Activated CD4-positive, alpha-beta memory T cell treated with anti-CD3 and anti-CD28 coated beads for 36 hours (primary cell): ENCODE results near the gene ATP5F1E. TPM values are rescaled to one million over a fixed set of nuclear protein-coding genes. Genes with fewer than 3 reads are reported as not detected.

Experiments used
- CTCF ChIA-PET: fragments of 350-600 bp; sonication (Branson Sonifier 250); formaldehyde crosslinking; loops from one replicate; lab custom pipeline; 2021; ENCODE audit warnings: antibody characterized with exemption, inconsistent platforms; lab: Charles Lee
- POLR2A ChIA-PET: fragments of 350-600 bp; sonication (Branson Sonifier 250); formaldehyde crosslinking; loops from one replicate; lab custom pipeline; 2021; ENCODE audit warnings: antibody characterized with exemption; lab: Charles Lee
- DNase-seq: peaks from one replicate; pipeline ENCODE4 v3.0.0-alpha.2; 2020
- H3K27ac Mint-ChIP-seq: one replicate; pipeline ENCODE4 v1.8.0; 2021; ENCODE audit warnings: mixed read lengths
- H3K27me3 Mint-ChIP-seq: one replicate; pipeline ENCODE4 v1.8.0; 2021; ENCODE audit warnings: mixed read lengths
- H3K36me3 Mint-ChIP-seq: one replicate; pipeline ENCODE4 v1.8.0; 2021; ENCODE audit warnings: mixed read lengths
- H3K4me1 Mint-ChIP-seq: one replicate; pipeline ENCODE4 v1.8.0; 2021; ENCODE audit warnings: low read depth, mixed read lengths
- H3K4me3 Mint-ChIP-seq: one replicate; pipeline ENCODE4 v1.8.0; 2021; ENCODE audit warnings: mild to moderate bottlenecking, mixed read lengths
- H3K9me3 Mint-ChIP-seq: one replicate; pipeline ENCODE4 v1.8.0; 2021; ENCODE audit warnings: mixed read lengths
- intact Hi-C: fragments of 100-400 bp; cut with micrococcal nuclease; formaldehyde crosslinking; loops from one replicate; pipeline ENCODE4 v1.15.1; 2023
- total RNA-seq, 2 experiments: library from RNA; stranded (reverse); gene quantifications; one replicate each; pipeline ENCODE4 v1.2.3, GENCODE V29; 2021

Gene ATP5F1E
- total RNA-seq, 2 experiments from 2014 or later, result 82.2 to 90.4 TPM

- intact Hi-C loops, result no loop called here
- no peaks in the 10 kb centered on the region for H3K4me1 Mint-ChIP-seq
- no peaks in the 10 kb centered on the region for H3K27me3 Mint-ChIP-seq
- no peaks in the 10 kb centered on the region for H3K36me3 Mint-ChIP-seq
- no peaks in the 10 kb centered on the region for H3K9me3 Mint-ChIP-seq
- ChIA-PET POLR2A (no interaction called here), CTCF (interaction anchor here (1.2 to 1.9 kb wide), 3 partner anchors 9 to 144 kb away, joined by 3 to 8 read pairs (median 4); no protein-coding TSS in a partner anchor)
- H3K4me3 Mint-ChIP-seq, result no peak overlapping the region
- no peak overlapping the region for H3K27ac Mint-ChIP-seq
- DNase-seq, result no peak
Measured at GRCh38 chr20:59063358-59064213, 31.5 kb upstream of the ATP5F1E start.

GRCh38 chr20:59062081-59062480 is 29.9 kb upstream of the ATP5F1E start:
- Mint-ChIP-seq H3K27ac (no peak overlapping the region), H3K36me3 (no peaks in the 10 kb centered on the region), H3K4me3 (no peak overlapping the region), H3K27me3 (no peaks in the 10 kb centered on the region), H3K9me3 (no peaks in the 10 kb centered on the region), H3K4me1 (no peaks in the 10 kb centered on the region)
- intact Hi-C loops, result no loop called here
- CTCF ChIA-PET, result no interaction called here
- POLR2A ChIA-PET, result no interaction called here
- no peak for DNase-seq

DNA sequence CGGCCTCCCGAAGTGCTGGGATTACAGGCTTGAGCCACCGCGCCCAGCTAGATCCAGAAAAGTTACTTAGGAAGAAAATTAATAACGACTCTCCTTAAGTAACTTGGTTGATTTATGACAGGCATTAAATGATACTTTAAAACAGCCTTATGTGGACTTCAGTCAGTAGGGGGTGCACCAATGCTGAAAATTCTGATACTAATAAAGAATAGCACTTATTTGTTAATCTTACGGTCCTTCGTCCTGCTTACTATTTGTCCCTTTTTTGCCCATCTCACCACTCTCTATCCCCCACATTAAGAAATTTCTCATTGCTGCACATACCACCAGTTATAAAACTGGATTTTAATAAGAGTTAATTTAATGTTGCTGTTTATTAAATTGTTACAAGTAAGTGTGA is 23.2 kb upstream of the ATP5F1E start:
- no peaks in the 10 kb centered on the region for H3K36me3 Mint-ChIP-seq
- CTCF ChIA-PET, result interaction anchor here (1.0 to 2.2 kb wide), 5 partner anchors 29 to 155 kb away, joined by 3 to 10 read pairs (median 3); no protein-coding TSS in a partner anchor
- intact Hi-C loops, result no loop called here
- H3K4me3 Mint-ChIP-seq, result no peak overlapping the region
- H3K27ac Mint-ChIP-seq, result no peak overlapping the region
- POLR2A ChIA-PET, result no interaction called here
- peaks cover 1% of the 10 kb centered on the region for H3K27me3 Mint-ChIP-seq
- H3K4me1 Mint-ChIP-seq, result no peaks in the 10 kb centered on the region
- no peaks in the 10 kb centered on the region for H3K9me3 Mint-ChIP-seq
- no peak for DNase-seq

DNA sequence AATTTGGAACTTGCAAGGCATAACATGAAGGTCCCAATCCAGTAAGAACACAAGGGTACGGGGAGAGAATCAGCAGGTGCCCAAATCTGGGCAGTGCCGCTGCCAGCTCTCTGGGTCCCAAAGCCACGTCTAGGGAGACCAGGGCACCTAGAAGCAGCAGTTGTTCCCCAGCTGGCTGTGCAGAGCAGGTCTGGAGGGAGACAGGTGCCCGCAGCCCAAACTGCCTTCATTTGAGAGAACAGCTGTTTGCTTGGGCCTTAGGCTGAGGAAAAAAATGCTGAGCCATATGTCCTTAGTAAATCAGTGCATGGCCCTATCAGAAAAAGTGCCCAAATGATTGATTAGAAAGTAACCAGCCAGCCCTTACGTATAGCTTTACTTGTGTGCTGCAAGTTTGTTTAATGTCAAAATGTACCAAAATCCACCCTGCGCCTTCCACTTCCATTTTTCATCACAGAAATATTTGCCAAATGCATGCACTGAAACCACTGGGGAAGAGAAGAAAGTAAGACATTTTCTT is 19.6 kb upstream of the ATP5F1E start:
- ChIA-PET POLR2A (no interaction called here), CTCF (no interaction called here)
- Mint-ChIP-seq H3K27me3 (peaks cover 1% of the 10 kb centered on the region), H3K27ac (no peak overlapping the region), H3K4me1 (peaks cover 16% of the 10 kb centered on the region), H3K4me3 (no peak overlapping the region), H3K36me3 (no peaks in the 10 kb centered on the region), H3K9me3 (no peaks in the 10 kb centered on the region)
- intact Hi-C loops, result no loop called here
- DNase-seq, result no peak

GRCh38 chr20:59050437-59050836 is 18.3 kb upstream of the ATP5F1E start:
- Mint-ChIP-seq H3K4me3 (no peak overlapping the region), H3K27me3 (no peaks in the 10 kb centered on the region), H3K4me1 (peaks cover 19% of the 10 kb centered on the region), H3K27ac (no peak overlapping the region), H3K9me3 (no peaks in the 10 kb centered on the region), H3K36me3 (no peaks in the 10 kb centered on the region)
- POLR2A ChIA-PET, result no interaction called here
- intact Hi-C loops, result no loop called here
- CTCF ChIA-PET, result no interaction called here
- no peak for DNase-seq

GRCh38 chr20:59048681-59049030 is 16.5 kb upstream of the ATP5F1E start:
- intact Hi-C loops, result loop anchor here (1.0 to 2.0 kb wide), 2 partner anchors 16 to 26 kb away; partner anchors contain the start of gene ATP5F1E

GRCh38 chr20:59047938-59048680 is 16.0 kb upstream of the ATP5F1E start:
- intact Hi-C loops, result loop anchor here (1.0 to 2.0 kb wide), 2 partner anchors 15 to 26 kb away; partner anchors contain the start of gene ATP5F1E
- H3K4me1 Mint-ChIP-seq, result peaks cover 31% of the 10 kb centered on the region
- no peaks in the 10 kb centered on the region for H3K9me3 Mint-ChIP-seq

More at GRCh38 chr20:59048681-59049030, 16.5 kb upstream of the ATP5F1E start:
- Mint-ChIP-seq H3K36me3 (no peaks in the 10 kb centered on the region), H3K27me3 (no peaks in the 10 kb centered on the region), H3K9me3 (no peaks in the 10 kb centered on the region), H3K4me1 (peaks cover 26% of the 10 kb centered on the region), H3K27ac (no peak overlapping the region), H3K4me3 (no peak overlapping the region)
- no peak for DNase-seq
- ChIA-PET POLR2A (no interaction called here), CTCF (interaction anchor here (1.2 kb wide), 1 partner anchor 173 kb away, joined by 5 read pairs; no protein-coding TSS in a partner anchor)

DNA sequence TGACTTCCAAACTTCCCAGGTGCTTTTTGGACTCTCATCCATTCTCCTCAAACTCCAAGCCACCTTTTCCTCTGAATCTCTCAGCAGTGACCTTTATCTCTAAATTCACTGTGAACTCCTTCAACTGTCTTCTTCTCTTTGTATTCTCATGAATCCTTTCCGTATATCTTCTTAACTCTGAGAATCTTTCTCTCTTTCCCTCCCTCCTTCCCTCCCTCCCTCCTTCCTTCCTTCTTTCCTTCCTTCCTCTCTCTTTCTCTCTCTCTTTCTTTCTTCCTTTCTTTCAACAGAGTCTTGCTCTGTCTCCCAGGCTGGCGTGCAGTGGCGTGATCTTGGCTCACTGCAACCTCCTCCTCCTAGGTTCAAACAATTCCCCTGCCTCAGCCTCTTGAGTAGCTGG is 14.7 kb upstream of the ATP5F1E start:
- H3K4me1 Mint-ChIP-seq, result peaks cover 34% of the 10 kb centered on the region
- intact Hi-C loops, result no loop called here
- DNase-seq, result no peak
- H3K27ac Mint-ChIP-seq, result no peak overlapping the region
- H3K27me3 Mint-ChIP-seq, result no peaks in the 10 kb centered on the region
- ChIA-PET POLR2A (interaction anchor here (1.0 kb wide), 1 partner anchor 15 kb away, joined by 5 read pairs; the partner anchor contains the start of gene ATP5F1E), CTCF (interaction anchor here (1.0 to 1.1 kb wide), 2 partner anchors 21 to 41 kb away, joined by 3 read pairs; no protein-coding TSS in a partner anchor)
- no peaks in the 10 kb centered on the region for H3K36me3 Mint-ChIP-seq
- no peak overlapping the region for H3K4me3 Mint-ChIP-seq
- H3K9me3 Mint-ChIP-seq, result no peaks in the 10 kb centered on the region

More at GRCh38 chr20:59047938-59048680, 16.0 kb upstream of the ATP5F1E start:
- DNase-seq, result peak; percentile 68
- ChIA-PET POLR2A (no interaction called here), CTCF (no interaction called here)
- no peaks in the 10 kb centered on the region for H3K27me3 Mint-ChIP-seq
- H3K27ac Mint-ChIP-seq, result peak overlapping the region; percentile 47
- H3K36me3 Mint-ChIP-seq, result no peaks in the 10 kb centered on the region
- H3K4me3 Mint-ChIP-seq, result no peak overlapping the region

- Mint-ChIP-seq H3K4me1 (peaks cover 49% of the 10 kb centered on the region), H3K9me3 (no peaks in the 10 kb centered on the region), H3K4me3 (no peak overlapping the region), H3K36me3 (peaks cover 15% of the 10 kb centered on the region), H3K27me3 (no peaks in the 10 kb centered on the region), H3K27ac (no peak overlapping the region)
- CTCF ChIA-PET, result interaction anchor here (3.1 kb wide), 1 partner anchor 163 kb away, joined by 11 read pairs; no protein-coding TSS in a partner anchor
- POLR2A ChIA-PET, result no interaction called here
- no peak for DNase-seq
- intact Hi-C loops, result no loop called here
Measured at GRCh38 chr20:59044796-59045195, 12.7 kb upstream of the ATP5F1E start.

DNA sequence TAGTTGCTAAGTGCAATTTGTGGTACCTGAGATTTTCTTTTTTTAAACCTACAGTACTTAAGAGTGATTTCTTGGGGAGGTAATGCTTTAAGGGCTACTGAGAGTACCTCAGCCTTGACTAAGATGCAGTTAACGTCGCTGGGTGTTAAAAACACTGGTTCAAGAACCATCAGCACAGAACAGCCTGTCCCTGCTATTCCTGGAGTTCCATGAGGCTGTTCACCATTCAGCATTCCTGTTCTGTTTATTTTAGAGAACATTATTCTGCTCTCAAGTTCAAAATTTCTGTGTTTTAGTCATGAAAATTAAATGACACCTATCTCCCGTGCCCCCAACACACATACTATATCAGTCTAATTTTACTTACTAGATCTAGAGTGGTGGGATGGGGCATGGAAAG is 12.2 kb upstream of the ATP5F1E start:
- ChIA-PET CTCF (interaction anchor here (1.4 to 3.1 kb wide), 3 partner anchors 44 to 177 kb away, joined by 5 to 11 read pairs (median 5); no protein-coding TSS in a partner anchor), POLR2A (interaction anchor here (3.9 kb wide), 1 partner anchor 12 kb away, joined by 36 read pairs; the partner anchor contains the start of gene ATP5F1E)
- Mint-ChIP-seq H3K27ac (no peak overlapping the region), H3K4me1 (peaks cover 54% of the 10 kb centered on the region), H3K36me3 (peaks cover 15% of the 10 kb centered on the region), H3K27me3 (no peaks in the 10 kb centered on the region), H3K9me3 (no peaks in the 10 kb centered on the region), H3K4me3 (no peak overlapping the region)
- intact Hi-C loops, result no loop called here
- no peak for DNase-seq

DNA sequence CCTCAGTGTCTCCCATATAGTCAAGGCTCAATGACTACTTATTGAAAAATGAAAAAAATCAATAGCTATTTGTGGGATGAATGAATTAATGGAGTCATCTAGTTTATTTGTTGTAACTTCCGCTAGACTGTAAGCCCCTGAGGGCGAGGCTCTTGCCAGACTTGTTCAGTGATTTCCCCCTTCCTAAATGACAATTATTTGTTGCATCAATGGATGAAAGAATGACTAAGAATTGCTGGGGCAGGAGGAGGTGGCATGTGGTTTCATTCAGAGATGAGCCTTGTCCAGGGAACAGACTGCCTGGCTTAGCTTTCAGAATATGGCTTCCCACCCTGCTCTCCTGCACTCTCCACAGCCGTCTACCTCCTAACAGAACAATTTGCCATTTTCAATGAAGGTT is 11.6 kb upstream of the ATP5F1E start:
- H3K4me1 Mint-ChIP-seq, result peaks cover 59% of the 10 kb centered on the region

More for the DNA sequence above, 11.6 kb upstream of the ATP5F1E start:
- intact Hi-C loops, result loop anchor here (2.0 kb wide), 2 partner anchors 63 to 121 kb away; partner anchors contain the start of gene NELFCD
- CTCF ChIA-PET, result interaction anchor here (1.3 to 3.1 kb wide), 4 partner anchors 11 to 178 kb away, joined by 5 to 11 read pairs (median 6); partner anchors contain the start of gene ATP5F1E
- DNase-seq, result peak; percentile 36
- no peaks in the 10 kb centered on the region for H3K27me3 Mint-ChIP-seq
- H3K36me3 Mint-ChIP-seq, result peaks cover 19% of the 10 kb centered on the region
- POLR2A ChIA-PET, result interaction anchor here (1.3 to 3.9 kb wide), 3 partner anchors 11 to 152 kb away, joined by 5 to 36 read pairs (median 5); partner anchors contain the start of gene ATP5F1E
- no peaks in the 10 kb centered on the region for H3K9me3 Mint-ChIP-seq
- H3K27ac Mint-ChIP-seq, result peak overlapping the region; percentile 69
- H3K4me3 Mint-ChIP-seq, result peak overlapping the region; percentile 72
